CD14-positive monocyte (primary cell): ENCODE results near the gene RAPGEF1. TPM values are rescaled to one million over a fixed set of nuclear protein-coding genes. Genes with fewer than 3 reads are reported as not detected.

Source experiments
- DNase-seq, 3 donors: peaks; one replicate each; pipeline ENCODE4 v3.0.0-alpha.2; 2011 to 2022
- H2AFZ ChIP-seq: 2 replicates; pipeline ENCODE4 v1.6.0; 2012; ENCODE audit warnings: mild to moderate bottlenecking, low read depth, low read length, inconsistent platforms; ENCODE audit not compliant: insufficient read depth, poor library complexity, severe bottlenecking
- H3K27ac ChIP-seq, 2 donors: 1 replicate in 1 of 2; 2 replicates in 1 of 2; pipeline ENCODE4 v1.5.1; 2012 to 2013; ENCODE audit warnings: low read length in 2 of 2, control low read depth in 1 of 2, inconsistent platforms in 1 of 2, low read depth in 1 of 2, mild to moderate bottlenecking in 1 of 2
- H3K27me3 ChIP-seq, 2 donors: one replicate each; pipeline versions ENCODE4 v1.6.0 to v1.6.1; 2011 to 2013; ENCODE audit warnings: low read length in 2 of 2; ENCODE audit not compliant: control insufficient read depth in 2 of 2, insufficient read depth in 2 of 2
- H3K36me3 ChIP-seq, 2 donors: replicated peaks in 1 of 2; 1 replicate in 1 of 2; 2 replicates in 1 of 2; pipeline versions ENCODE4 v1.5.1 to v1.6.1; 2012 to 2013; ENCODE audit warnings: low read length in 2 of 2, control low read depth in 1 of 2, inconsistent platforms in 1 of 2, mild to moderate bottlenecking in 1 of 2; ENCODE audit not compliant: insufficient read depth in 2 of 2, control insufficient read depth in 1 of 2
- H3K4me1 ChIP-seq, 2 donors: 1 replicate in 1 of 2; 2 replicates in 1 of 2; pipeline versions ENCODE4 v1.5.1 to v1.6.1; 2012 to 2013; ENCODE audit warnings: low read length in 2 of 2, control low read depth in 1 of 2, inconsistent platforms in 1 of 2, mild to moderate bottlenecking in 1 of 2, moderate library complexity in 1 of 2; ENCODE audit not compliant: insufficient read depth in 2 of 2, control insufficient read depth in 1 of 2
- H3K4me2 ChIP-seq: replicated peaks from 2 replicates; pipeline ENCODE3; 2012; ENCODE audit warnings: low read length, moderate library complexity, mild to moderate bottlenecking; ENCODE audit not compliant: poor library complexity, severe bottlenecking; ENCODE audit errors: extremely low read depth
- H3K4me3 ChIP-seq, 3 experiments: fragments of 200-600 bp in 1 of 3; sonication (generic) in 1 of 3; replicated peaks in 1 of 3; 1 replicate in 2 of 3; 2 replicates in 1 of 3; pipeline ENCODE4 v1.5.1; 2011 to 2013; ENCODE audit warnings: low read length in 3 of 3, mild to moderate bottlenecking in 3 of 3, control low read depth in 2 of 3, low read depth in 2 of 3, inconsistent platforms in 1 of 3, moderate library complexity in 1 of 3
- H3K79me2 ChIP-seq: 2 replicates; pipeline ENCODE4 v1.6.0; 2012; ENCODE audit warnings: mild to moderate bottlenecking, control low read depth, inconsistent platforms, low read length, moderate library complexity; ENCODE audit not compliant: insufficient read depth
- H3K9ac ChIP-seq: 2 replicates; pipeline ENCODE4 v1.6.0; 2017; ENCODE audit warnings: low read length, mild to moderate bottlenecking; ENCODE audit not compliant: insufficient read depth, poor library complexity, severe bottlenecking
- H3K9me3 ChIP-seq, 2 donors: replicated peaks in 1 of 2; 1 replicate in 1 of 2; 2 replicates in 1 of 2; pipeline versions ENCODE4 v1.5.1 to v1.6.1; 2012 to 2013; ENCODE audit warnings: low read length in 2 of 2, control low read depth in 1 of 2; ENCODE audit not compliant: control insufficient read depth in 1 of 2, insufficient read depth in 1 of 2
- H4K20me1 ChIP-seq: 2 replicates; pipeline ENCODE4 v1.6.0; 2012; ENCODE audit warnings: mild to moderate bottlenecking, low read length, control low read depth, moderate library complexity; ENCODE audit not compliant: insufficient read depth
- H3K27ac Mint-ChIP-seq, 7 donors: one replicate each; pipeline ENCODE4 v1.8.0; 2020; ENCODE audit warnings: mild to moderate bottlenecking in 7 of 7, mixed read lengths in 7 of 7, moderate library complexity in 6 of 7, inconsistent platforms in 2 of 7
- H3K27me3 Mint-ChIP-seq, 3 donors: one replicate each; pipeline ENCODE4 v1.8.0; 2021 to 2022; ENCODE audit warnings: low read depth in 3 of 3, mild to moderate bottlenecking in 3 of 3, mixed read lengths in 3 of 3, moderate library complexity in 3 of 3, inconsistent platforms in 1 of 3
- H3K36me3 Mint-ChIP-seq, 2 donors: one replicate each; pipeline ENCODE4 v1.8.0; 2020; ENCODE audit warnings: mixed read lengths in 2 of 2, inconsistent platforms in 1 of 2, mild to moderate bottlenecking in 1 of 2
- H3K4me1 Mint-ChIP-seq: one replicate; pipeline ENCODE4 v1.8.0; 2020; ENCODE audit warnings: mild to moderate bottlenecking, mixed read lengths
- H3K4me3 Mint-ChIP-seq, 2 donors: one replicate each; pipeline ENCODE4 v1.8.0; 2020; ENCODE audit warnings: mild to moderate bottlenecking in 2 of 2, mixed read lengths in 2 of 2, moderate library complexity in 1 of 2
- H3K9me3 Mint-ChIP-seq, 7 donors: one replicate each; pipeline ENCODE4 v1.8.0; 2020 to 2022; ENCODE audit warnings: mixed read lengths in 7 of 7, mild to moderate bottlenecking in 6 of 7, moderate library complexity in 6 of 7, inconsistent platforms in 2 of 7
- WGBS: methylation state at CpG from one replicate; pipeline ENCODE4 v1.1.5; 2013; ENCODE audit warnings: missing lambda C conversion rate; ENCODE audit not compliant: insufficient coverage; 5-methylcytosine and 5-hydroxymethylcytosine counted together
- intact Hi-C, 2 donors: fragments of 100-400 bp; cut with micrococcal nuclease; formaldehyde crosslinking; loops; one replicate each; pipeline versions ENCODE4 v1.15.0 to v1.15.1; 2023
- polyA plus RNA-seq, 3 donors: library from polyadenylated mRNA; depleted of rRNA in 1 of 3; unstranded in 2 of 3; stranded (reverse) in 1 of 3; fragments of 300-500 nt in 2 of 3; fragments of >200 nt in 1 of 3; fragmentation: Illumina TruSeq in 2 of 3; gene quantifications; 1 replicate in 2 of 3; 2 replicates in 1 of 3; pipeline ENCODE4 v1.2.3, GENCODE V29; 2012 to 2021
- TF ChIP-seq, protein P1 (sequence below): fragments of 200-600 bp; IDR thresholded peaks from one replicate; pipeline ENCODE4 v1.8.0; 2022; ENCODE audit warnings: antibody characterized with exemption, mild to moderate bottlenecking

RAPGEF1 gene
- polyA plus RNA-seq, 3 donors = 1.7 to 71.7 (median 3.0) TPM

DNA sequence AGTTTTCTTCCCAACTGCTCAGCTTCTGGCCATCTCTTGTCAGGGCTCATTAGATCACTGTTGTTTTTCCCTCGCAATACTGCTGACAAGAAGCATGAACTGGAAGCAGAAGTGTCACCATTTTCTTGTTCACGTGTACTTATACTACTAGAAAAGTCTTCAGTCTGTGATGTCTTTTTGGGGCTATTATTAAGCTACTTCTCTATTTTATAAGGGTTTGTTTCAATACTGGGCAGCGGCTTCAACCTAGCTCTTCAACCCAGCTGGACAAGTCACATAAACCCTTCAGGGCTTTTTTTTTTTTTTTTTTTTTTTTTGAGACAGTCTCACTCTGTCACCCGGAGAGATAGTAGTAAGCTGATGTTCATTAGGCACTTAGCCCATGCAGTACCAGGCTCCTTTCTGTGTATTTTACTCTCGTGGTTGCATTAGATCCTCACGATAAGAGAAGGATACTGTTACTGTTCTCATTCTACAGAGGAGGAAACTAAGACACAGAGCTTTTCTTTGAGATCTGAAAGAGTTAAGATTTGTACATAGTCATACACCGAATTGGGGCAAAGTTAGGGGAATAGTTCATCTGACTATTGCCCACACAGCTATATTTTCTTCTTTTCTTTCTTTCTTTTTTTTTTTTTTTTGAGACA lies 20.5 kb downstream of the RAPGEF1 start:
- Mint-ChIP-seq H3K4me1 (peaks cover 50% of the 10 kb centered on the region), H3K9me3 (no peaks in the 10 kb centered on the region), H3K36me3 (peaks cover 78% of the 10 kb centered on the region in 2 donors), H3K4me3 (no peak overlapping the region), H3K27ac (peak overlapping the region; percentile 33 to 92 (median 78)), H3K27me3 (no peaks in the 10 kb centered on the region)
- intact Hi-C loops = no loop called here
- peak; percentile 58 to 69 (median 63) for DNase-seq
- Histone ChIP-seq H3K9ac (no peak overlapping the region), H3K79me2 (peaks cover 99% of the 10 kb centered on the region), H3K27me3 (no peaks in the 10 kb centered on the region), H3K4me3 (no peak overlapping the region), H3K9me3 (no peaks in the 10 kb centered on the region), H3K36me3 (peaks cover 7 to 51% of the 10 kb centered on the region in 2 donors), H3K27ac (peak overlapping the region; percentile 46 to 73), H3K4me1 (peaks cover 20 to 25% of the 10 kb centered on the region in 2 donors), H2AFZ (no peak overlapping the region), H4K20me1 (peaks cover 73% of the 10 kb centered on the region), H3K4me2 (no peak overlapping the region)
- no CpG with 5 or more reads among the region's 7 CpGs for WGBS
- TF ChIP-seq, protein P1, sequence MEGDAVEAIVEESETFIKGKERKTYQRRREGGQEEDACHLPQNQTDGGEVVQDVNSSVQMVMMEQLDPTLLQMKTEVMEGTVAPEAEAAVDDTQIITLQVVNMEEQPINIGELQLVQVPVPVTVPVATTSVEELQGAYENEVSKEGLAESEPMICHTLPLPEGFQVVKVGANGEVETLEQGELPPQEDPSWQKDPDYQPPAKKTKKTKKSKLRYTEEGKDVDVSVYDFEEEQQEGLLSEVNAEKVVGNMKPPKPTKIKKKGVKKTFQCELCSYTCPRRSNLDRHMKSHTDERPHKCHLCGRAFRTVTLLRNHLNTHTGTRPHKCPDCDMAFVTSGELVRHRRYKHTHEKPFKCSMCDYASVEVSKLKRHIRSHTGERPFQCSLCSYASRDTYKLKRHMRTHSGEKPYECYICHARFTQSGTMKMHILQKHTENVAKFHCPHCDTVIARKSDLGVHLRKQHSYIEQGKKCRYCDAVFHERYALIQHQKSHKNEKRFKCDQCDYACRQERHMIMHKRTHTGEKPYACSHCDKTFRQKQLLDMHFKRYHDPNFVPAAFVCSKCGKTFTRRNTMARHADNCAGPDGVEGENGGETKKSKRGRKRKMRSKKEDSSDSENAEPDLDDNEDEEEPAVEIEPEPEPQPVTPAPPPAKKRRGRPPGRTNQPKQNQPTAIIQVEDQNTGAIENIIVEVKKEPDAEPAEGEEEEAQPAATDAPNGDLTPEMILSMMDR = no peak

DNA sequence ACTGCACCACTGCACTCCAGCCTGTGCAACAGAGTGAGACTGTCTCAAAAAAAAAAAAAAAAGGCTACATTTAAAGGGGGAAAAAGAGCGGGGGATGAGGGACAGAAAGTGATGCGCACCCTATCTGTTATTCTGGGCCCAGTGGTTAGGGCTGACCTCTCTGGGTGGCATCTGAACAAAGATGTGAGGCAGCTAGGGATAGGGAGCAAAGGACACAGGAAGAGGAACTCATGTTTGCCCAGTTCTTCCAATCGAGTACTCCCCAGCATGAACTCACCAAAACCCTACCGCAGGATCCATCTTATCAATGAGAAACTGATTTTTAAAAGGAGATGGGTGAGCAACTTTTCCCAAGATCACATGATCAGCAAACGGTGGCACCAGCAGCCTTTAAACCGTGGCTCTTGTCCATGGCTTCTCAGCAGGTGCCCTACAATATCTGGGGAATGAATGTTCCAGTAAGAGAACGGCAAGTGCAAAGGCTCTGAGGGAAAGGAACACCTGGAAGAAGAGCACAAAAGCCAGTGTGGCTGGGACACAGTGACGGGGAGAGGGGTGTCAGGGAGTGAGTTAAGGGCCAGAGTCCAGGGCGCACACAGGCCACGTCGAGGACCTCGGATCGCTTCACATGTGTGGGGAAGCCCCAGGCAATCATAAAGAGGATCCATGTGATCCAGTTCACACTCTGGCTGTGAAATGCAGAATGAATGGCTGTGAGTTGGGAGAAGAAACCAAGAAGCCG lies 22.0 kb downstream of the RAPGEF1 start:
- H3K4me1 ChIP-seq = peaks cover 20 to 25% of the 10 kb centered on the region in 2 donors
- Mint-ChIP-seq H3K4me3 (no peak overlapping the region), H3K36me3 (peaks cover 78 to 79% of the 10 kb centered on the region in 2 donors), H3K27me3 (no peaks in the 10 kb centered on the region), H3K9me3 (peaks cover 0 to 2% (median 0%) of the 10 kb centered on the region in 7 donors), H3K27ac (peak overlapping the region; percentile 38 to 92 (median 66)), H3K4me1 (peaks cover 55% of the 10 kb centered on the region)
- no peak for DNase-seq
- H3K4me2 ChIP-seq = no peak overlapping the region
- no peaks in the 10 kb centered on the region for H3K27me3 ChIP-seq
- intact Hi-C loops = no loop called here
- H3K36me3 ChIP-seq = peaks cover 7 to 55% of the 10 kb centered on the region in 2 donors
- H3K9ac ChIP-seq = no peak overlapping the region
- TF ChIP-seq, protein P1 = no peak
- H3K27ac ChIP-seq = peak overlapping the region in 1 of 2 donors; percentile 65
- no peak overlapping the region for H2AFZ ChIP-seq
- H3K4me3 ChIP-seq = no peak overlapping the region
- peaks cover 78% of the 10 kb centered on the region for H4K20me1 ChIP-seq
- WGBS = 95% methylated on average over 8 of the region's 14 CpGs
- H3K9me3 ChIP-seq = no peaks in the 10 kb centered on the region
- H3K79me2 ChIP-seq = peaks cover 100% of the 10 kb centered on the region
